T-helper 2 cell treated with Interferon-gamma antibody and Interleukin-4, amounts not matched to agents 5 μg/mL and 100 μg/mL, for 36 hours (primary cell): ENCODE data around the gene TBL1XR1.
"Not testable (repeated sequence)": the region's sequence is repeated elsewhere in the genome, so short reads cannot be mapped to it uniquely, and the experiment has no call there.

ENCODE experiments used
- DNase-seq: peaks from one replicate; pipeline ENCODE4 v3.0.0; 2021; ENCODE audit warnings: low spot score
- H3K27ac Mint-ChIP-seq: one replicate; pipeline ENCODE4 v1.8.0; 2021; ENCODE audit warnings: mild to moderate bottlenecking, mixed read lengths
- H3K27me3 Mint-ChIP-seq: one replicate; pipeline ENCODE4 v1.8.0; 2021; ENCODE audit warnings: low read depth, mixed read lengths
- H3K36me3 Mint-ChIP-seq: one replicate; pipeline ENCODE4 v1.8.0; 2021; ENCODE audit warnings: low read depth, mixed read lengths
- H3K4me1 Mint-ChIP-seq: one replicate; pipeline ENCODE4 v1.8.0; 2021; ENCODE audit warnings: low read depth, mixed read lengths
- H3K4me3 Mint-ChIP-seq: one replicate; pipeline ENCODE4 v1.8.0; 2022; ENCODE audit warnings: mild to moderate bottlenecking, moderate library complexity, mixed read lengths
- H3K9me3 Mint-ChIP-seq: one replicate; pipeline ENCODE4 v1.8.0; 2021; ENCODE audit warnings: mixed read lengths

The TBL1XR1 gene

GRCh38 chr3:177197727-177198460 is 612 bp upstream of the TBL1XR1 start:
- DNase-seq: no peak
- Mint-ChIP-seq H3K4me3 (peak overlapping the region; percentile 75), H3K4me1 (peaks cover 51% of the 10 kb centered on the region), H3K27me3 (no peaks in the 10 kb centered on the region), H3K36me3 (peaks cover 27% of the 10 kb centered on the region), H3K27ac (peak overlapping the region; percentile 78), H3K9me3 (no peaks in the 10 kb centered on the region)

GRCh38 chr3:177196456-177197040 is 734 bp downstream of the TBL1XR1 start:
- peaks cover 35% of the 10 kb centered on the region for H3K36me3 Mint-ChIP-seq

GRCh38 chr3:177196008-177196455 is 1.2 kb downstream of the TBL1XR1 start:
- Mint-ChIP-seq H3K4me1 (peaks cover 49% of the 10 kb centered on the region), H3K27ac (peak overlapping the region; percentile 100), H3K9me3 (no peaks in the 10 kb centered on the region), H3K36me3 (peaks cover 39% of the 10 kb centered on the region), H3K4me3 (peak overlapping the region; percentile 93), H3K27me3 (no peaks in the 10 kb centered on the region)
- no peak for DNase-seq

More at GRCh38 chr3:177196456-177197040, 734 bp downstream of the TBL1XR1 start:
- H3K4me1 Mint-ChIP-seq: peaks cover 46% of the 10 kb centered on the region
- no peaks in the 10 kb centered on the region for H3K9me3 Mint-ChIP-seq
- H3K4me3 Mint-ChIP-seq: peak overlapping the region; percentile 93
- H3K27me3 Mint-ChIP-seq: no peaks in the 10 kb centered on the region
- DNase-seq: peak; percentile 33
- peak overlapping the region; percentile 100 for H3K27ac Mint-ChIP-seq

- no peak for DNase-seq
- peaks cover 55% of the 10 kb centered on the region for H3K4me1 Mint-ChIP-seq
- no peaks in the 10 kb centered on the region for H3K9me3 Mint-ChIP-seq
- H3K36me3 Mint-ChIP-seq: peaks cover 39% of the 10 kb centered on the region
- peak overlapping the region; percentile 93 for H3K4me3 Mint-ChIP-seq
- peak overlapping the region; percentile 100 for H3K27ac Mint-ChIP-seq
- H3K27me3 Mint-ChIP-seq: no peaks in the 10 kb centered on the region
Measured at GRCh38 chr3:177195242-177195991, 1.9 kb downstream of the TBL1XR1 start.

GRCh38 chr3:177194299-177194698 is 3.0 kb downstream of the TBL1XR1 start:
- Mint-ChIP-seq H3K27ac (peak overlapping the region; percentile 100), H3K27me3 (no peaks in the 10 kb centered on the region), H3K9me3 (no peaks in the 10 kb centered on the region), H3K36me3 (peaks cover 39% of the 10 kb centered on the region), H3K4me1 (peaks cover 50% of the 10 kb centered on the region), H3K4me3 (peak overlapping the region; percentile 93)
- no peak for DNase-seq

- Mint-ChIP-seq H3K4me1 (peaks cover 45% of the 10 kb centered on the region), H3K9me3 (no peaks in the 10 kb centered on the region), H3K27me3 (no peaks in the 10 kb centered on the region), H3K36me3 (peaks cover 39% of the 10 kb centered on the region), H3K27ac (peak overlapping the region; percentile 49), H3K4me3 (peak overlapping the region; percentile 93)
- DNase-seq: no peak
Measured at GRCh38 chr3:177193688-177194268, 3.5 kb downstream of the TBL1XR1 start.

- H3K9me3 Mint-ChIP-seq, DNase-seq, H3K27ac Mint-ChIP-seq, H3K27me3 Mint-ChIP-seq: not testable (repeated sequence)
- peak overlapping the region; percentile 93 for H3K4me3 Mint-ChIP-seq
- peaks cover 40% of the 10 kb centered on the region for H3K4me1 Mint-ChIP-seq
- H3K36me3 Mint-ChIP-seq: peaks cover 41% of the 10 kb centered on the region
Measured at GRCh38 chr3:177193275-177193674, 4.0 kb downstream of the TBL1XR1 start.

- Mint-ChIP-seq H3K9me3 (no peaks in the 10 kb centered on the region), H3K27ac (peak overlapping the region; percentile 1), H3K36me3 (peaks cover 43% of the 10 kb centered on the region), H3K4me3 (peak overlapping the region; percentile 2), H3K27me3 (no peaks in the 10 kb centered on the region), H3K4me1 (peaks cover 45% of the 10 kb centered on the region)
- no peak for DNase-seq
Measured at GRCh38 chr3:177190756-177191681, 6.3 kb downstream of the TBL1XR1 start.

GRCh38 chr3:177190184-177190583 is 7.1 kb downstream of the TBL1XR1 start:
- H3K27ac Mint-ChIP-seq: not testable (repeated sequence)

GRCh38 chr3:177188325-177188724 is 9.0 kb downstream of the TBL1XR1 start:
- H3K27ac Mint-ChIP-seq, H3K9me3 Mint-ChIP-seq, DNase-seq, H3K27me3 Mint-ChIP-seq, H3K4me3 Mint-ChIP-seq: not testable (repeated sequence)
- Mint-ChIP-seq H3K4me1 (peaks cover 34% of the 10 kb centered on the region), H3K36me3 (peaks cover 27% of the 10 kb centered on the region)

More at GRCh38 chr3:177190184-177190583, 7.1 kb downstream of the TBL1XR1 start:
- not testable (repeated sequence) for DNase-seq, H3K27me3 Mint-ChIP-seq, H3K4me3 Mint-ChIP-seq, H3K9me3 Mint-ChIP-seq
- Mint-ChIP-seq H3K4me1 (peaks cover 43% of the 10 kb centered on the region), H3K36me3 (peaks cover 38% of the 10 kb centered on the region)

GRCh38 chr3:177186306-177186705 is 11.0 kb downstream of the TBL1XR1 start:
- peaks cover 19% of the 10 kb centered on the region for H3K36me3 Mint-ChIP-seq
- peaks cover 38% of the 10 kb centered on the region for H3K4me1 Mint-ChIP-seq
- no peaks in the 10 kb centered on the region for H3K27me3 Mint-ChIP-seq
- DNase-seq: no peak
- H3K4me3 Mint-ChIP-seq: no peak overlapping the region
- H3K9me3 Mint-ChIP-seq: no peaks in the 10 kb centered on the region
- no peak overlapping the region for H3K27ac Mint-ChIP-seq

- H3K4me3 Mint-ChIP-seq: no peak overlapping the region
- no peaks in the 10 kb centered on the region for H3K27me3 Mint-ChIP-seq
- DNase-seq: no peak
- no peaks in the 10 kb centered on the region for H3K9me3 Mint-ChIP-seq
- peaks cover 35% of the 10 kb centered on the region for H3K4me1 Mint-ChIP-seq
- peaks cover 21% of the 10 kb centered on the region for H3K36me3 Mint-ChIP-seq
- H3K27ac Mint-ChIP-seq: peak overlapping the region; percentile 13
Measured at GRCh38 chr3:177185035-177185574, 12.2 kb downstream of the TBL1XR1 start.

- H3K36me3 Mint-ChIP-seq: peaks cover 22% of the 10 kb centered on the region
- H3K27ac Mint-ChIP-seq: peak overlapping the region; percentile 13
- peaks cover 37% of the 10 kb centered on the region for H3K4me1 Mint-ChIP-seq
- H3K9me3 Mint-ChIP-seq, H3K27me3 Mint-ChIP-seq, H3K4me3 Mint-ChIP-seq, DNase-seq: not testable (repeated sequence)
Measured at GRCh38 chr3:177184602-177185001, 12.7 kb downstream of the TBL1XR1 start.
